Measurements from ENCODE around the gene COL23A1.

The COL23A1 gene

DNA sequence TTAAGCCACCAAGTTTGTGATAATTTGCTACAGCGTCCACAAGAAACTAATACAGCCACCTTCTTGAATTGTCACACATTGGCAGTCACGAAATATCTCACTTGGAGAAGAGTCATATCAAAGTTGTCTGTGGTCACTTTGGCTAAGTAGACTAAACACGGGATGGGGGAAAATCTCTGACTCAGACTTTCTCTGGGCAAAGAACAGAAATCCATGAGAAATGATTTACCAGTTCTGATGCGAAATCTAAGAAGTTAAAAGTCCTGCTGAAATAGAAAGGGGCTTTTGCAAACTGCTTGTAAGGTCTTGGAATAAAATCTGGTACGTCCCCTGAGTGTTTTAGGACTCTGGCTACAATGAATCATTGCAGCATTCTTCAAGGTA, 158.4 kb downstream of the COL23A1 start:
- Histone ChIP-seq H3K36me3 (ENCODE audit: insufficient read depth, low read length) (no peaks in the 10 kb centered on the region), H3K27ac (no peak overlapping the region), H3K9me3 (ENCODE audit: low read depth, low read length) (no peaks in the 10 kb centered on the region), H3K4me3 (no peak overlapping the region), H3K9ac (ENCODE audit: insufficient read length) (no peak overlapping the region)
- DNase-seq (ENCODE audit: low read depth, low spot score): no peak
- TF ChIP-seq EZH2 (IDR thresholded peaks at IDR 0.05) (no peak), FOXP2 (optimal IDR thresholded peaks at IDR 0.05; ENCODE audit: control extremely low read depth, extremely low read length, insufficient read depth) (no peak), POLR2AphosphoS5 (IDR thresholded peaks at IDR 0.05; ENCODE audit: borderline replicate concordance, low read depth, low read length) (no peak)

DNA sequence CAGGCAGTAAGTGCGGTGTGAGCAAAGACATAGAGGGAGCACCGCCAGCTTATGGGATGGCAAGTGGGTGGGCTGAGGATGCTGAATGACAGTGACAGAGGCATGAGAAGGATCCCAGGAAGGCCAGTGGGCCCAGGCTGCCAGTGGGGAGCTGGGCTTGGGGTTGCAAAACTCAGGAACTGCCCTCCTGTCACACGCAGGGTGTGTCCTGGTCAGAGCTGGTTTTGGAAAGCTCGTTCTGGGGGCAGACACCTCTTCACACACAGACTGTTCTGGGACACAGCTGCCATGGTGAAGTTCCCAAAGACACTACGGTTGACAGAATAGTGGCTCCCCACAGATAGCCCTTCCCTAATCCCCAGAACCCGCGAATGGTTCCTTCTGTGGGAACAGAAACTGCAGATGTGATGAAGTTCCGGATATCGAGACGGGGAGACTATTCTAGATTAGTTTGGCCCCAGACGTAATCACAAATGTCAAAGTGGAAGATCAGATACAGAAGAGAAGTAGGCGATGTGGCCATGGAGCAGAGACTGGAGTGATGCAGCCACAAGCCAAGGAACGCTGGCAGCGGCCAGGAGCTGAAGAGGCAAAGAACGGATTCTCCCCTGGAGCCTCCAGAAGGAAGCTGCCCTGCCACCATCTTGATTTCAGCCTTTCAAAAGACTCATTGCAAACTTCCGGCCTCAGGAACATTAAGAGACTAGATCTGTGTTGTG, 159.0 kb downstream of the COL23A1 start:
- Histone ChIP-seq H3K9ac (ENCODE audit: insufficient read length) (no peak overlapping the region), H3K27ac (no peak overlapping the region), H3K9me3 (ENCODE audit: low read depth, low read length) (no peaks in the 10 kb centered on the region), H3K4me3 (no peak overlapping the region), H3K36me3 (ENCODE audit: insufficient read depth, low read length) (no peaks in the 10 kb centered on the region)
- no peak for TF ChIP-seq FOXP2 (optimal IDR thresholded peaks at IDR 0.05; ENCODE audit: control extremely low read depth, extremely low read length, insufficient read depth)
- no peak for TF ChIP-seq EZH2 (IDR thresholded peaks at IDR 0.05)
- TF ChIP-seq POLR2AphosphoS5 (IDR thresholded peaks at IDR 0.05; ENCODE audit: borderline replicate concordance, low read depth, low read length): no peak
- no peak for DNase-seq (ENCODE audit: low read depth, low spot score)

GRCh38 chr5:178430186-178431062, 159.8 kb downstream of the COL23A1 start:
- Histone ChIP-seq H3K9me3 (ENCODE audit: low read depth, low read length) (no peaks in the 10 kb centered on the region), H3K9ac (ENCODE audit: insufficient read length) (no peak overlapping the region), H3K27ac (no peak overlapping the region), H3K36me3 (ENCODE audit: insufficient read depth, low read length) (no peaks in the 10 kb centered on the region), H3K4me3 (no peak overlapping the region)
- TF ChIP-seq POLR2AphosphoS5 (IDR thresholded peaks at IDR 0.05; ENCODE audit: borderline replicate concordance, low read depth, low read length) (no peak), EZH2 (IDR thresholded peaks at IDR 0.05) (no peak), FOXP2 (optimal IDR thresholded peaks at IDR 0.05; ENCODE audit: control extremely low read depth, extremely low read length, insufficient read depth) (no peak)
- DNase-seq (ENCODE audit: low read depth, low spot score): no peak

GRCh38 chr5:178429491-178430185, 160.6 kb downstream of the COL23A1 start:
- Histone ChIP-seq H3K9ac (ENCODE audit: insufficient read length) (no peak overlapping the region), H3K9me3 (ENCODE audit: low read depth, low read length) (no peaks in the 10 kb centered on the region), H3K36me3 (ENCODE audit: insufficient read depth, low read length) (no peaks in the 10 kb centered on the region), H3K4me3 (no peak overlapping the region), H3K27ac (no peak overlapping the region)
- TF ChIP-seq POLR2AphosphoS5 (IDR thresholded peaks at IDR 0.05; ENCODE audit: borderline replicate concordance, low read depth, low read length): no peak
- no peak for TF ChIP-seq EZH2 (IDR thresholded peaks at IDR 0.05)
- TF ChIP-seq FOXP2 (optimal IDR thresholded peaks at IDR 0.05; ENCODE audit: control extremely low read depth, extremely low read length, insufficient read depth): no peak
- no peak for DNase-seq (ENCODE audit: low read depth, low spot score)

DNA sequence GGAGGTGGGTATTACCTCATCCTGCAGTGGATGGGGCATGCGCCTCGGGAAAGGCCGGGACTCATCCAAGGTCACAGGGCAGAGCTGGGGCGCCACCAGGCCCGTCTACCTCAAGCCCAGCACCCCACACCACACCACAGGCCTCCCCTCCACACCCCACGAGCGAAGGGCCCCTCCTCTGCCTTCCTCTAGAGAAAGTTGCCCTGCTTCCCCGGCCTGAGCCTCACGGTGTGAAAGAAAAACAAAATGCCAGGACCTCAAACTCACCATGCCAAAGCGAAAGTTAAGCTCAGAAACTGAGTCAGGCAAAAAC, 161.1 kb downstream of the COL23A1 start:
- DNase-seq (ENCODE audit: low read depth, low spot score): no peak
- H3K36me3 ChIP-seq (ENCODE audit: insufficient read depth, low read length): no peaks in the 10 kb centered on the region
- no peak overlapping the region for H3K27ac ChIP-seq
- no peak overlapping the region for H3K4me3 ChIP-seq
- no peaks in the 10 kb centered on the region for H3K9me3 ChIP-seq (ENCODE audit: low read depth, low read length)
- H3K9ac ChIP-seq (ENCODE audit: insufficient read length): no peak overlapping the region
- TF ChIP-seq EZH2 (IDR thresholded peaks at IDR 0.05) (no peak), POLR2AphosphoS5 (IDR thresholded peaks at IDR 0.05; ENCODE audit: borderline replicate concordance, low read depth, low read length) (no peak), FOXP2 (optimal IDR thresholded peaks at IDR 0.05; ENCODE audit: control extremely low read depth, extremely low read length, insufficient read depth) (no peak)

GRCh38 chr5:178428341-178429155, 161.6 kb downstream of the COL23A1 start:
- TF ChIP-seq FOXP2 (optimal IDR thresholded peaks at IDR 0.05; ENCODE audit: control extremely low read depth, extremely low read length, insufficient read depth): no peak
- no peak for TF ChIP-seq EZH2 (IDR thresholded peaks at IDR 0.05)
- no peak for TF ChIP-seq POLR2AphosphoS5 (IDR thresholded peaks at IDR 0.05; ENCODE audit: borderline replicate concordance, low read depth, low read length)
- Histone ChIP-seq H3K27ac (no peak overlapping the region), H3K9ac (ENCODE audit: insufficient read length) (no peak overlapping the region), H3K9me3 (ENCODE audit: low read depth, low read length) (no peaks in the 10 kb centered on the region), H3K4me3 (no peak overlapping the region), H3K36me3 (ENCODE audit: insufficient read depth, low read length) (no peaks in the 10 kb centered on the region)
- no peak for DNase-seq (ENCODE audit: low read depth, low spot score)

DNA sequence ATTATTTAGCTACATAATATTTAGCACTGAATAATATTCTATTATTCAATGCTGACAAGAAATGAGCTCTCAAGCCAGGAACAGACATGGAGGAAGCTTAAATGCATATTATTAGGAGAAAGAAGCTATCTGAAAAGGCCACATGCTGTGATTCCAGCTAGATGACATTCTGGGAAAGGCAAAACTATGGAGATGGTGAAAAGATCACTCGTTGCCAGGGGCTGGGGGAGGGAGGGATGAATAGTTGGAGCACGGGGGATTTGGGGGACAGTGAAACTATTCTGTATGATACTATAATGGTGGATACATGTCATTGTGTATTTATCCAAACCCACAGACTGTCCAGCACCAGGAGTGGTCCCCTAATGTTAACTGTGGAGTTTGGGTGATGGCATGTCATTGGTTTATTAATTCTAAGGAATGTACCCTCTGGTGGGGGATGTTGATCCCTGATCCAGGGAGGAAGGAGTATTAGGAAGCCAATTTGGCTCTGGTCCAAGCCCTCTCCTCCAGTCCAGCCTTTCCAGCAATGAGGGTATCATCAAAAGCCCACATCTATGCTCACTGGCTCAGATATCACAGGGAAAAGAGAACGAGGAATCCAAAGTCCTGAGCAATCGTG, 162.5 kb downstream of the COL23A1 start:
- no peaks in the 10 kb centered on the region for H3K9me3 ChIP-seq (ENCODE audit: low read depth, low read length)
- H3K4me3 ChIP-seq: no peak overlapping the region
- DNase-seq (ENCODE audit: low read depth, low spot score): no peak
- no peaks in the 10 kb centered on the region for H3K36me3 ChIP-seq (ENCODE audit: insufficient read depth, low read length)
- no peak overlapping the region for H3K27ac ChIP-seq
- no peak overlapping the region for H3K9ac ChIP-seq (ENCODE audit: insufficient read length)
- TF ChIP-seq POLR2AphosphoS5 (IDR thresholded peaks at IDR 0.05; ENCODE audit: borderline replicate concordance, low read depth, low read length): no peak
- TF ChIP-seq FOXP2 (optimal IDR thresholded peaks at IDR 0.05; ENCODE audit: control extremely low read depth, extremely low read length, insufficient read depth): no peak
- no peak for TF ChIP-seq EZH2 (IDR thresholded peaks at IDR 0.05)

Data from SK-N-MC (cell line).